ENCODE data around the gene CLEC3B.
"Not testable (repeated sequence)": the region's sequence is repeated elsewhere in the genome, so short reads cannot be mapped to it uniquely, and the experiment has no call there.

CLEC3B gene, protein sequence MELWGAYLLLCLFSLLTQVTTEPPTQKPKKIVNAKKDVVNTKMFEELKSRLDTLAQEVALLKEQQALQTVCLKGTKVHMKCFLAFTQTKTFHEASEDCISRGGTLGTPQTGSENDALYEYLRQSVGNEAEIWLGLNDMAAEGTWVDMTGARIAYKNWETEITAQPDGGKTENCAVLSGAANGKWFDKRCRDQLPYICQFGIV

DNA sequence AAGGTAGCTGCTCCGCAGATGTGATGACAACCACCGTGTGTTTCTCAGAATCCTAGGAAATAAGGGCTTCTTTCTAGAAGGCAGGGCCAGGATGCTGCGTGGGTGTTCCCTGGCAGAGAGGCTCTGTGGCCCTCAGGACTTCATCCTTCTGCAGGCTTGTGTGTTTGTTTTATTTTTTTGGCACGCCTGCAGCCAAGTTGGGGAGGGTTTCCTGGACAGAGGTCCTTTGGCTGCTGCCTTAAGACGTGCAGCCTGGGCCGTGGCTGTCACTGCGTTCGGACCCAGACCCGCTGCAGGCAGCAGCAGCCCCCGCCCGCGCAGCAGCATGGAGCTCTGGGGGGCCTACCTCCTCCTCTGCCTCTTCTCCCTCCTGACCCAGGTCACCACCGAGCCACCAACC is at the start of gene CLEC3B:
Gene CLEC3B (plus strand): TSS at position 266 of the 400 bp plus-strand sequence. CDS start 60 bp downstream, at position 326.
- Histone ChIP-seq H3K9ac (ENCODE audit: insufficient read length) (no peak within 1 kb of the TSS), H3K9me3 (ENCODE audit: low read depth, low read length) (no peaks in the 10 kb centered on the region), H3K4me3 (no peak within 1 kb of the TSS), H3K27ac (no peak within 1 kb of the TSS), H3K36me3 (ENCODE audit: insufficient read depth, low read length) (no peaks in the 10 kb centered on the region)
- no peak for DNase-seq (ENCODE audit: low read depth, low spot score)
- TF ChIP-seq FOXP2 (optimal IDR thresholded peaks at IDR 0.05; ENCODE audit: control extremely low read depth, extremely low read length, insufficient read depth): no peak
- no peak for TF ChIP-seq EZH2 (IDR thresholded peaks at IDR 0.05)
- TF ChIP-seq POLR2AphosphoS5 (IDR thresholded peaks at IDR 0.05; ENCODE audit: borderline replicate concordance, low read depth, low read length): no peak

DNA sequence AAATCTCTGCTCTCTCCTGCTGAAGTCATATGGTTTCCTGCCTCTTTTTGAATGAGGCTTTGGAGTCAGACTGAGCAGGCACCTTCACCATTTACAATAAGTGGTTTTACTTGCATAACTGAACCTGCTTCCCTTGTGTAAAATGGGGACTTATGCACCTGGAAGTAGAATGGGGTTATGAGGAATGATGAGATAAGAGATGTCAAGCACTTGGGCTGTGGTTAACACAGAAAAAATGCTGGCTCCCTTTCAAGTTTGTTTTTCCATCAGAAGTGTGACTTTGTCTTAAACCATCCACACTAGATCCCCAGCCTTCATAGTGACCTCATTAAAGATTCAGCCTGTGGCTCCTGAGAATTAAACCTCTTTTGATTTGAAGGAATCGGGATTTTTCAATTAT is 44.9 kb upstream of the CLEC3B start:
- no peak overlapping the region for H3K4me3 ChIP-seq
- no peak for DNase-seq (ENCODE audit: low read depth, low spot score)
- H3K36me3 ChIP-seq (ENCODE audit: insufficient read depth, low read length): peaks cover 9% of the 10 kb centered on the region; the same call in 1 of the 2 replicates
- H3K9ac ChIP-seq (ENCODE audit: insufficient read length): no peak overlapping the region
- no peaks in the 10 kb centered on the region for H3K9me3 ChIP-seq (ENCODE audit: low read depth, low read length)
- TF ChIP-seq POLR2AphosphoS5 (IDR thresholded peaks at IDR 0.05; ENCODE audit: borderline replicate concordance, low read depth, low read length) (no peak), EZH2 (IDR thresholded peaks at IDR 0.05) (no peak)
- no peak overlapping the region for H3K27ac ChIP-seq

DNA sequence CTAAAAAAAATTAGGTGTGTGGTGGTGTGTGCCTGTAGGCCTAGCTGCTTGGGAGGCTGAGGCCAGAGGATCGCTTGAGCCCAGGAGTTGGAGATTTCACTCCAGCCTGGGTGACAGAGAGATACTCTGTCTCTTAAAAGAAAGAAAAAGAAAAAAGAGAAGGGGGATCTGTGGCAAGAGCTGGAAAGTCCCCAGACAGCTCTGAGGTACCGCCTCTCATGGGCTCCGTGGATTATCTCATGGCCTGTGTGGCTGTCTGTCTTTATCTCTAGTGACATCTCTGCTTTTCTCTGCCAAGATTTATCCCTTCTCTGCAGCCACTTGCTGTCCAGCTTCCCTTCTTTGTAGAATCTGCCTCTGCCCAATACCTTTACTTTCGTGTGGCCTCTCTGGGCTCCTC is 44.4 kb upstream of the CLEC3B start:
- Histone ChIP-seq H3K27ac (no peak overlapping the region), H3K9me3 (ENCODE audit: low read depth, low read length) (no peaks in the 10 kb centered on the region), H3K4me3 (no peak overlapping the region), H3K36me3 (ENCODE audit: insufficient read depth, low read length) (peaks cover 9% of the 10 kb centered on the region; the same call in 1 of the 2 replicates), H3K9ac (ENCODE audit: insufficient read length) (no peak overlapping the region)
- TF ChIP-seq FOXP2 (optimal IDR thresholded peaks at IDR 0.05; ENCODE audit: control extremely low read depth, extremely low read length, insufficient read depth) (no peak), EZH2 (IDR thresholded peaks at IDR 0.05) (no peak), POLR2AphosphoS5 (IDR thresholded peaks at IDR 0.05; ENCODE audit: borderline replicate concordance, low read depth, low read length) (no peak)
- no peak for DNase-seq (ENCODE audit: low read depth, low spot score)

DNA sequence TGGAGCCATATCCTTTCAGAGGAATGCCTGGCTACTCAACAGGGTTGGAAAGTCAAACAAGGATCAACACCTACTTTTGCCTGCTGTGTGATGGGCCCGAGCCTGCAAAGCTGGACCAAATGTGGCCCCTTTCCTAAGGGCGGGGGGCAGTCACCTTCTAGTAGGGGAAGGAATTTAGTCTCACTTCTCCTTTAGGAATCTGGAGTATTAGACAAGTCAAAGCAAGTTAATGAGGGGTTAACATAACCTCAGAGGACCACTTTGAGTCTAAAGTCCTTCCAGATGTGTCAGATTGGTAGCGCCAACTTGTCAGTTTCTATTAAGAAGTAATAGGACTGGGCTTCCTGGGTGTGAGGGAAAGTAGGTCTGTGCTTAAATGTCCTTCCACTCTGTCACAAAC is 43.3 kb upstream of the CLEC3B start:
- Histone ChIP-seq H3K4me3 (no peak overlapping the region), H3K36me3 (ENCODE audit: insufficient read depth, low read length) (peaks cover 9% of the 10 kb centered on the region; the same call in 1 of the 2 replicates)
- TF ChIP-seq EZH2 (IDR thresholded peaks at IDR 0.05) (no peak), FOXP2 (optimal IDR thresholded peaks at IDR 0.05; ENCODE audit: control extremely low read depth, extremely low read length, insufficient read depth) (no peak), POLR2AphosphoS5 (IDR thresholded peaks at IDR 0.05; ENCODE audit: borderline replicate concordance, low read depth, low read length) (no peak)

DNA sequence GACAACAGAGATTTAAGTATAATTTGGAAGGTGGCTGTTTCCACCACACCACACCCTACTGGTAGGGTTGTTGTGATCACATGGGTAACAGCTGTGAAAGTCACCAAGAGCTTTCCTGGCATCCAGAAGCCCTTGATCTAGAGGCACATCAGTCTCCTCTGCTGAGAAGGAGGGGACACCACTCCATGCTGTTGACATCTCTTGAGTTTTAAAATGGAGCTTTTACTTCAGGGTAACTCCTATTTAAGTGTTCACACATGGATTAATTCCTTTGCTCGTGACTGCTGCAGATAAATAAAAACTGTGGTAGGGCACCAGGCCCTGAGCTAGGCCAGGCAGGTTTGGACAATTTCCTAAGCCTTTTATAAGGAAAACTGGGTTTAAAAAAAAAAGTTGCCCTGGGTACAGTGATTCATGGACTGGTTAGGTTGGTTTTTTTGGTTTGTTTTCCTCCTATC is 42.6 kb upstream of the CLEC3B start:
- no peak overlapping the region for H3K4me3 ChIP-seq
- TF ChIP-seq FOXP2 (optimal IDR thresholded peaks at IDR 0.05; ENCODE audit: control extremely low read depth, extremely low read length, insufficient read depth) (no peak), POLR2AphosphoS5 (IDR thresholded peaks at IDR 0.05; ENCODE audit: borderline replicate concordance, low read depth, low read length) (no peak), EZH2 (IDR thresholded peaks at IDR 0.05) (no peak)
- no peaks in the 10 kb centered on the region for H3K9me3 ChIP-seq (ENCODE audit: low read depth, low read length)
- DNase-seq (ENCODE audit: low read depth, low spot score): no peak
- peaks cover 9% of the 10 kb centered on the region; the same call in 1 of the 2 replicates for H3K36me3 ChIP-seq (ENCODE audit: insufficient read depth, low read length)
- no peak overlapping the region for H3K9ac ChIP-seq (ENCODE audit: insufficient read length)
- no peak overlapping the region for H3K27ac ChIP-seq

More for the DNA sequence above, 43.3 kb upstream of the CLEC3B start:
- no peak for DNase-seq (ENCODE audit: low read depth, low spot score)
- Histone ChIP-seq H3K9me3 (ENCODE audit: low read depth, low read length) (no peaks in the 10 kb centered on the region), H3K9ac (ENCODE audit: insufficient read length) (no peak overlapping the region), H3K27ac (no peak overlapping the region)

DNA sequence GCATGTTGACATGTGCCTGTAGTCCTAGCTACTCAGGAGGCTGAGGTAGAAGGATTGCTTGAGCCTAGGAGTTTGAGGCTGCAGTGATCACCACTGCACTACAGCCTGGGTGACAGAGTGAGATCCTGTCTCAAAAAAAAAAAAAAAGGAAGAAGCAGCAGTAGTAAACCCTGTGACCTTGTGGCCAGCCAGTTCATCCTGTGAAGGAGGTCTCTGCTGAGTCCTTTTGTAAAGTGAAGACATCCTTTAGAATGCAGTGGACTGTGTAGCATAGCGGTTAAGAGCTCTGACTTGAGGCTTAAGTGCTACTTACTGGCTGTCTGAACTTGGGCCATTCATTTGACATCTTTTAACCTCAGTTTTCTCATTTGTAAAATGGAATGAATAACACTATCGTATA is 41.8 kb upstream of the CLEC3B start:
- Histone ChIP-seq H3K27ac (no peak overlapping the region), H3K9ac (ENCODE audit: insufficient read length) (no peak overlapping the region), H3K9me3 (ENCODE audit: low read depth, low read length) (no peaks in the 10 kb centered on the region), H3K36me3 (ENCODE audit: insufficient read depth, low read length) (peaks cover 9% of the 10 kb centered on the region; the same call in 1 of the 2 replicates), H3K4me3 (no peak overlapping the region)
- TF ChIP-seq POLR2AphosphoS5 (IDR thresholded peaks at IDR 0.05; ENCODE audit: borderline replicate concordance, low read depth, low read length): no peak
- no peak for TF ChIP-seq EZH2 (IDR thresholded peaks at IDR 0.05)
- TF ChIP-seq FOXP2 (optimal IDR thresholded peaks at IDR 0.05; ENCODE audit: control extremely low read depth, extremely low read length, insufficient read depth): no peak
- DNase-seq (ENCODE audit: low read depth, low spot score): no peak

DNA sequence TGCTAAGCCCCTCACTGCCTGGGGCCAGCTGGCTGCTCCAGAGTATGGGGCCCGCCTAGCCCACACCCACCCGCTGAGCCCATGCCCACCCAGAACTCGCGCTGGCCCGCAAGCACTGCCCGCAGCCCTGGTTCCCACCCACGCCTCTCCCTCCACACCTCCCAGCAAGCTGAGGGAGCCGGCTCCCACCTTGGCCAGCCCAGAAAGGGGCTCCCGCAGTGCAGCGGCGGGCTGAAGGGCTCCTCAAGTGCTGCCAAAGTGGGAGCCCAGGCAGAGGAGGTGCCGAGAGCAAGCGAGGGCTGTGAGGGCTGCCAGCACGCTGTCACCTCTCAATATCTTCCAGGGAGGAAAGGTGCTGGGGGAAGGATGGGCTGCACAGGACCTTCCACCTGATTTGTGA is 39.8 kb upstream of the CLEC3B start:
- H3K36me3 ChIP-seq (ENCODE audit: insufficient read depth, low read length): peaks cover 24% of the 10 kb centered on the region; the same call in 1 of the 2 replicates
- H3K9me3 ChIP-seq (ENCODE audit: low read depth, low read length); H3K4me3 ChIP-seq; H3K9ac ChIP-seq (ENCODE audit: insufficient read length); DNase-seq (ENCODE audit: low read depth, low spot score); H3K27ac ChIP-seq: not testable (repeated sequence)

DNA sequence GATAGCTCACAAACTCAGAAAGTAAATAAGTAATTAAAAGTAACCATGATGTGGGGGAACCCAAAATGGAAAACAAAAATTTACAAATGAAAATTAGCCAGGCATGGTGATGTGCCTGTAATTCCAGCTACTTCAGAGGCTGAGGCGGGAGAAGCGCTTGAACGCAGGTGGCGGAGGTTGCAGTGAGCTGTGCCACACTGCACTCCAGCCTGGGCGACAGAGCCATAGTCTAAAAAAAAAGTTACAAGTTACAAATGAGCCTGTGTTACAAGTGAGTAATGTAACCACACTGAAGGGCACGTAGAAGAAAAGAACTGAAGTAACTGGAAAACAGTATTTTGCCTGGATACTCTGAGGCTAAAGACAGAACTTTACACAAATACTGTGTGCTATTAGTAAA is 38.8 kb upstream of the CLEC3B start:
- Histone ChIP-seq H3K9me3 (ENCODE audit: low read depth, low read length) (no peaks in the 10 kb centered on the region), H3K27ac (peak overlapping the region; percentile 46; the same call in 1 of the 2 replicates), H3K9ac (ENCODE audit: insufficient read length) (no peak overlapping the region), H3K4me3 (no peak overlapping the region), H3K36me3 (ENCODE audit: insufficient read depth, low read length) (peaks cover 27% of the 10 kb centered on the region; the same call in 1 of the 2 replicates)
- TF ChIP-seq EZH2 (IDR thresholded peaks at IDR 0.05) (no peak), POLR2AphosphoS5 (IDR thresholded peaks at IDR 0.05; ENCODE audit: borderline replicate concordance, low read depth, low read length) (no peak), FOXP2 (optimal IDR thresholded peaks at IDR 0.05; ENCODE audit: control extremely low read depth, extremely low read length, insufficient read depth) (no peak)
- DNase-seq (ENCODE audit: low read depth, low spot score): no peak

DNA sequence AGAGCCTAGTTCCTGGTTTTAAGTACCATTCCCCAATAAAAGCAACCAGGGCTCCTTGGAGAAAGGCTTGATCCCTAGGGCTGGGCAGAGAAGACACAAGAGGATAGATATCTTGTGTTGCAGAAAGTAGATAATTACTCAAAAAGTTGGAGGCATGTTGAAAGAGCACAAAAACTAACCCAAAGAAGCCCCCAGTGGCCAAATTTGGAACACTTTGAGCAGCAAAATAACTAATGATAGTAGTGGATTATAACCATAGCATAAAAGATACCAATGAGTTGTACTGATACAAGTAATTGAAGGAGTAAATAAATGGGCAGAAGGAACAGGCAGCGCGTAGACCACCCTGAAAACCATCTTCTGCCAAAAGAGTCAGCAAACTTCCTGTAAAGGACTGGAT is 38.0 kb upstream of the CLEC3B start:
- Histone ChIP-seq H3K9ac (ENCODE audit: insufficient read length) (no peak overlapping the region), H3K4me3 (no peak overlapping the region), H3K36me3 (ENCODE audit: insufficient read depth, low read length) (peaks cover 30% of the 10 kb centered on the region; the same call in 1 of the 2 replicates), H3K27ac (peak overlapping the region; percentile 46; the same call in 1 of the 2 replicates), H3K9me3 (ENCODE audit: low read depth, low read length) (no peaks in the 10 kb centered on the region)
- DNase-seq (ENCODE audit: low read depth, low spot score): no peak
- TF ChIP-seq POLR2AphosphoS5 (IDR thresholded peaks at IDR 0.05; ENCODE audit: borderline replicate concordance, low read depth, low read length) (no peak), EZH2 (IDR thresholded peaks at IDR 0.05) (no peak), FOXP2 (optimal IDR thresholded peaks at IDR 0.05; ENCODE audit: control extremely low read depth, extremely low read length, insufficient read depth) (no peak)

Data from SK-N-MC (cell line).